Measurements from ENCODE around the gene NAALADL2.

DNA sequence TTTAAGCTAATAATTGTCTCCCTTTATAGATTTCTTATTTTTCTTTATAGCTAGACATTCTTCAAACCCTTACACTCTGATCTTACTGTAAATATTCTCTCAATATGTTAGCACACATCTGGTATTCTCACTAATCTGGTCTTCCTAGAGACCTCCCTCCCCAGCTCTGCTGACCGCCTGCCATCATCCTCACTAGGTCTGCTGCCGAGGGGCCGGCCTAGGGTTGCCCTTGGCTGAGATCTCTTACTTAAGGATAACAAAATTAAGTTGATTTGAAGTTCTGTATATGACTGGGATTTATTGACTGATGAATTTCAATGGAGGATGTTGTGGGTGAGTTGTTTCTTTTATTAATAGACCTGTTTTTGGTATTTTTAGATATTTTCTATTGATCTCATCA is 586.6 kb downstream of the NAALADL2 start:
- TF ChIP-seq, protein P1, sequence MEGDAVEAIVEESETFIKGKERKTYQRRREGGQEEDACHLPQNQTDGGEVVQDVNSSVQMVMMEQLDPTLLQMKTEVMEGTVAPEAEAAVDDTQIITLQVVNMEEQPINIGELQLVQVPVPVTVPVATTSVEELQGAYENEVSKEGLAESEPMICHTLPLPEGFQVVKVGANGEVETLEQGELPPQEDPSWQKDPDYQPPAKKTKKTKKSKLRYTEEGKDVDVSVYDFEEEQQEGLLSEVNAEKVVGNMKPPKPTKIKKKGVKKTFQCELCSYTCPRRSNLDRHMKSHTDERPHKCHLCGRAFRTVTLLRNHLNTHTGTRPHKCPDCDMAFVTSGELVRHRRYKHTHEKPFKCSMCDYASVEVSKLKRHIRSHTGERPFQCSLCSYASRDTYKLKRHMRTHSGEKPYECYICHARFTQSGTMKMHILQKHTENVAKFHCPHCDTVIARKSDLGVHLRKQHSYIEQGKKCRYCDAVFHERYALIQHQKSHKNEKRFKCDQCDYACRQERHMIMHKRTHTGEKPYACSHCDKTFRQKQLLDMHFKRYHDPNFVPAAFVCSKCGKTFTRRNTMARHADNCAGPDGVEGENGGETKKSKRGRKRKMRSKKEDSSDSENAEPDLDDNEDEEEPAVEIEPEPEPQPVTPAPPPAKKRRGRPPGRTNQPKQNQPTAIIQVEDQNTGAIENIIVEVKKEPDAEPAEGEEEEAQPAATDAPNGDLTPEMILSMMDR (conservative IDR thresholded peaks at IDR 0.05), result no peak
- TF ChIP-seq ZFX (IDR thresholded peaks at IDR 0.05), result no peak
